Upper lobe of left lung (tissue), 4 donors: ENCODE results near the gene ZKSCAN3.

Experiments used
- EP300 ChIP-seq, 4 donors: sonication (generic); formaldehyde crosslinking; IDR thresholded peaks; one replicate each; pipeline ENCODE4 v1.5.1; 2017; ENCODE audit warnings: antibody characterized with exemption in 4 of 4, control low read depth in 2 of 4
- POLR2A ChIP-seq, 4 donors: fragments of 450-650 bp; IDR thresholded peaks; one replicate each; pipeline ENCODE4 v1.5.1; 2016 to 2017; ENCODE audit warnings: antibody characterized with exemption in 4 of 4, mild to moderate bottlenecking in 2 of 4
- TF ChIP-seq, protein P1 (sequence below), 6 experiments: fragments of 450-650 bp in 4 of 6; fragments of 200-600 bp in 2 of 6; sonication (generic) in 2 of 6; IDR thresholded peaks; one replicate each; pipeline ENCODE4 v1.5.1; 2016 to 2019; ENCODE audit warnings: antibody characterized with exemption in 6 of 6

DNA sequence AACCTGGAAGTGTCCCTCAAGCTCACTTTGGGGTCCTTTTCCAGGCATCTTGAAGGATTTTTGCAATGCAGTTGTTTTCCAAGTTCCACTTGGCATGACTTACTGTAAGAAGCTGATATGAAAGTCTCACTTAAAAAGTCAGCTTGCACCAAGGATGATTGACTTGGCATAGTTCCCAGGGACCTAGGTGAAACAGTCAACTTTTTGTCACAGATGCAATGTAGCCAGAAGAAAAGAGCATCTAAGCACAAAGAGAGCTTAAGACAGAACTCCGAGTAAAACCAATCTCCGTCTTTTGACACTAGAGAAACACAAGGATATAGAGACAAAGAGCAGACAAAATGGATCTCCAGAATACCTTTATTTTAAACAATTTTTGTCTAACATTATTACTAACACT, 52.5 kb downstream of the ZKSCAN3 start:
- TF ChIP-seq, protein P1, sequence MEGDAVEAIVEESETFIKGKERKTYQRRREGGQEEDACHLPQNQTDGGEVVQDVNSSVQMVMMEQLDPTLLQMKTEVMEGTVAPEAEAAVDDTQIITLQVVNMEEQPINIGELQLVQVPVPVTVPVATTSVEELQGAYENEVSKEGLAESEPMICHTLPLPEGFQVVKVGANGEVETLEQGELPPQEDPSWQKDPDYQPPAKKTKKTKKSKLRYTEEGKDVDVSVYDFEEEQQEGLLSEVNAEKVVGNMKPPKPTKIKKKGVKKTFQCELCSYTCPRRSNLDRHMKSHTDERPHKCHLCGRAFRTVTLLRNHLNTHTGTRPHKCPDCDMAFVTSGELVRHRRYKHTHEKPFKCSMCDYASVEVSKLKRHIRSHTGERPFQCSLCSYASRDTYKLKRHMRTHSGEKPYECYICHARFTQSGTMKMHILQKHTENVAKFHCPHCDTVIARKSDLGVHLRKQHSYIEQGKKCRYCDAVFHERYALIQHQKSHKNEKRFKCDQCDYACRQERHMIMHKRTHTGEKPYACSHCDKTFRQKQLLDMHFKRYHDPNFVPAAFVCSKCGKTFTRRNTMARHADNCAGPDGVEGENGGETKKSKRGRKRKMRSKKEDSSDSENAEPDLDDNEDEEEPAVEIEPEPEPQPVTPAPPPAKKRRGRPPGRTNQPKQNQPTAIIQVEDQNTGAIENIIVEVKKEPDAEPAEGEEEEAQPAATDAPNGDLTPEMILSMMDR (IDR thresholded peaks at IDR 0.05) = no peak
- TF ChIP-seq EP300 (IDR thresholded peaks at IDR 0.05) = no peak
- no peak for TF ChIP-seq POLR2A (IDR thresholded peaks at IDR 0.05)
